Kidney epithelial cell (primary cell): ENCODE measurements around the gene ZNF286A. TPM values are rescaled to one million over a fixed set of nuclear protein-coding genes. Genes with fewer than 3 reads are reported as not detected.
"Not testable (repeated sequence)": the region's sequence is repeated elsewhere in the genome, so short reads cannot be mapped to it uniquely, and the experiment has no call there.

ENCODE experiments used
- DNase-seq: peaks from one replicate; pipeline ENCODE4 v3.0.0-alpha.2; 2010; ENCODE audit warnings: low read depth
- H3K27me3 ChIP-seq: 2 replicates; pipeline ENCODE4 v1.6.0; 2011; ENCODE audit warnings: low read length; ENCODE audit not compliant: control insufficient read depth, insufficient read depth
- H3K36me3 ChIP-seq: 2 replicates; pipeline ENCODE4 v1.5.1; 2011; ENCODE audit warnings: low read length; ENCODE audit not compliant: control insufficient read depth, insufficient read depth
- H3K4me3 ChIP-seq: 2 replicates; pipeline ENCODE4 v1.5.1; 2011; ENCODE audit warnings: low read depth, mild to moderate bottlenecking, control low read depth, low read length
- CTCF ChIP-seq: IDR thresholded peaks from 2 replicates; pipeline ENCODE4 v1.5.1; 2011; ENCODE audit warnings: mild to moderate bottlenecking, moderate library complexity, low read length, control low read depth, inconsistent platforms; ENCODE audit not compliant: insufficient read depth, poor library complexity, severe bottlenecking
- total RNA-seq: library from RNA; depleted of rRNA; stranded (reverse); fragments of >200 nt; gene quantifications from 2 replicates; pipeline ENCODE4 v1.2.3, GENCODE V29; 2015

The ZNF286A gene
- total RNA-seq, 1 donor from 2014 or later, result 62.2 TPM

- H3K4me3 ChIP-seq, DNase-seq, H3K36me3 ChIP-seq, H3K27me3 ChIP-seq: not testable (repeated sequence)
Measured at GRCh38 chr17:15704813-15705212, 5.3 kb downstream of the ZNF286A start.

GRCh38 chr17:15708879-15709278 lies 9.3 kb downstream of the ZNF286A start:
- not testable (repeated sequence) for H3K27me3 ChIP-seq, H3K36me3 ChIP-seq, H3K4me3 ChIP-seq, DNase-seq

GRCh38 chr17:15716601-15717563 lies 17.3 kb downstream of the ZNF286A start:
- DNase-seq, H3K4me3 ChIP-seq: not testable (repeated sequence)

GRCh38 chr17:15730535-15730934 lies 31.0 kb downstream of the ZNF286A start:
- H3K36me3 ChIP-seq, H3K27me3 ChIP-seq, DNase-seq, H3K4me3 ChIP-seq: not testable (repeated sequence)

More at GRCh38 chr17:15716601-15717563, 17.3 kb downstream of the ZNF286A start:
- H3K36me3 ChIP-seq, H3K27me3 ChIP-seq: not testable (repeated sequence)

GRCh38 chr17:15731900-15732299 lies 32.3 kb downstream of the ZNF286A start, which contains the start of gene TBC1D26:
Gene TBC1D26, plus strand, starts transcription at chr17:15732283. Its CDS starts 3,066 bp downstream, at chr17:15735349.
- DNase-seq, H3K27me3 ChIP-seq, H3K4me3 ChIP-seq, H3K36me3 ChIP-seq: not testable (repeated sequence)

GRCh38 chr17:15733174-15733789 lies 33.7 kb downstream of the ZNF286A start:
- not testable (repeated sequence) for H3K36me3 ChIP-seq, H3K4me3 ChIP-seq, H3K27me3 ChIP-seq, DNase-seq

GRCh38 chr17:15736578-15736977 lies 37.0 kb downstream of the ZNF286A start:
- not testable (repeated sequence) for H3K36me3 ChIP-seq, H3K27me3 ChIP-seq, DNase-seq, H3K4me3 ChIP-seq

- no peak for DNase-seq
- no peak overlapping the region for H3K4me3 ChIP-seq
Measured at GRCh38 chr17:15738066-15738465, 38.5 kb downstream of the ZNF286A start.

GRCh38 chr17:15739259-15739658 lies 39.7 kb downstream of the ZNF286A start:
- DNase-seq, H3K36me3 ChIP-seq, H3K4me3 ChIP-seq: not testable (repeated sequence)

More at GRCh38 chr17:15738066-15738465, 38.5 kb downstream of the ZNF286A start:
- no peak for TF ChIP-seq CTCF
- H3K36me3 ChIP-seq, result no peaks in the 10 kb centered on the region
- H3K27me3 ChIP-seq, result no peaks in the 10 kb centered on the region

GRCh38 chr17:15740041-15740440 lies 40.5 kb downstream of the ZNF286A start:
- DNase-seq, H3K36me3 ChIP-seq, H3K27me3 ChIP-seq, H3K4me3 ChIP-seq: not testable (repeated sequence)

More at GRCh38 chr17:15739259-15739658, 39.7 kb downstream of the ZNF286A start:
- H3K27me3 ChIP-seq, result not testable (repeated sequence)
